ENCODE data around the gene ORM2. TPM values are rescaled to one million over a fixed set of nuclear protein-coding genes. Genes with fewer than 3 reads are reported as not detected.

The ORM2 gene
- total RNA-seq, 3 donors from 2014 or later (not counting 1 experiment from before 2014, with no cell fraction given): not detected

- intact Hi-C loops (cut with micrococcal nuclease): no loop called here
- no peak for ATAC-seq
- DNase-seq: no peak
- peaks cover 97% of the 10 kb centered on the region for H3K36me3 ChIP-seq (ENCODE audit: control insufficient read depth, insufficient read depth, low read length)
- no peaks in the 10 kb centered on the region for H3K27me3 Mint-ChIP-seq (ENCODE audit: low read depth in 2 of 2)
- no peaks in the 10 kb centered on the region for H3K9me3 ChIP-seq (ENCODE audit: control insufficient read depth, insufficient read depth, low read length)
- peak overlapping the region; percentile 59 for H3K27ac ChIP-seq (ENCODE audit: low read length)
- H3K4me3 Mint-ChIP-seq: no peak overlapping the region
- TF ChIP-seq, protein P1, sequence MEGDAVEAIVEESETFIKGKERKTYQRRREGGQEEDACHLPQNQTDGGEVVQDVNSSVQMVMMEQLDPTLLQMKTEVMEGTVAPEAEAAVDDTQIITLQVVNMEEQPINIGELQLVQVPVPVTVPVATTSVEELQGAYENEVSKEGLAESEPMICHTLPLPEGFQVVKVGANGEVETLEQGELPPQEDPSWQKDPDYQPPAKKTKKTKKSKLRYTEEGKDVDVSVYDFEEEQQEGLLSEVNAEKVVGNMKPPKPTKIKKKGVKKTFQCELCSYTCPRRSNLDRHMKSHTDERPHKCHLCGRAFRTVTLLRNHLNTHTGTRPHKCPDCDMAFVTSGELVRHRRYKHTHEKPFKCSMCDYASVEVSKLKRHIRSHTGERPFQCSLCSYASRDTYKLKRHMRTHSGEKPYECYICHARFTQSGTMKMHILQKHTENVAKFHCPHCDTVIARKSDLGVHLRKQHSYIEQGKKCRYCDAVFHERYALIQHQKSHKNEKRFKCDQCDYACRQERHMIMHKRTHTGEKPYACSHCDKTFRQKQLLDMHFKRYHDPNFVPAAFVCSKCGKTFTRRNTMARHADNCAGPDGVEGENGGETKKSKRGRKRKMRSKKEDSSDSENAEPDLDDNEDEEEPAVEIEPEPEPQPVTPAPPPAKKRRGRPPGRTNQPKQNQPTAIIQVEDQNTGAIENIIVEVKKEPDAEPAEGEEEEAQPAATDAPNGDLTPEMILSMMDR (IDR thresholded peaks at IDR 0.05): no peak
- WGBS (ENCODE audit: insufficient coverage): 84% methylated on average over 12 of the region's 12 CpGs
- H3K27ac Mint-ChIP-seq: peak overlapping the region; percentile 85 to 98
- H3K4me1 Mint-ChIP-seq: peaks cover 36 to 46% of the 10 kb centered on the region in 2 donors
- no peaks in the 10 kb centered on the region for H3K27me3 ChIP-seq (ENCODE audit: control insufficient read depth, insufficient read depth, low read length)
- H3K4me1 ChIP-seq (ENCODE audit: control insufficient read depth, insufficient read depth, low read length): peaks cover 20% of the 10 kb centered on the region
- no peak overlapping the region for H3K4me3 ChIP-seq (ENCODE audit: low read length)
- H3K36me3 Mint-ChIP-seq: peaks cover 35% of the 10 kb centered on the region
- no peaks in the 10 kb centered on the region for H3K9me3 Mint-ChIP-seq
Observed at GRCh38 chr9:114348261-114348905, 18.7 kb downstream of the ORM2 start.

GRCh38 chr9:114348906-114349482, 19.3 kb downstream of the ORM2 start:
- ATAC-seq: peak; percentile 65 to 74 (median 66)
- H3K27ac Mint-ChIP-seq: peak overlapping the region; percentile 85 to 98
- Histone ChIP-seq H3K27me3 (ENCODE audit: control insufficient read depth, insufficient read depth, low read length) (no peaks in the 10 kb centered on the region), H3K4me1 (ENCODE audit: control insufficient read depth, insufficient read depth, low read length) (peaks cover 20% of the 10 kb centered on the region), H3K27ac (ENCODE audit: low read length) (peak overlapping the region; percentile 59), H3K36me3 (ENCODE audit: control insufficient read depth, insufficient read depth, low read length) (peaks cover 95% of the 10 kb centered on the region), H3K4me3 (ENCODE audit: low read length) (no peak overlapping the region), H3K9me3 (ENCODE audit: control insufficient read depth, insufficient read depth, low read length) (no peaks in the 10 kb centered on the region)
- H3K4me1 Mint-ChIP-seq: peaks cover 32 to 42% of the 10 kb centered on the region in 2 donors
- peaks cover 29% of the 10 kb centered on the region for H3K36me3 Mint-ChIP-seq
- TF ChIP-seq, protein P1 (IDR thresholded peaks at IDR 0.05): no peak
- H3K27me3 Mint-ChIP-seq (ENCODE audit: low read depth in 2 of 2): no peaks in the 10 kb centered on the region
- peak in 1 of 2 donors; percentile 78 for DNase-seq
- H3K9me3 Mint-ChIP-seq: no peaks in the 10 kb centered on the region
- intact Hi-C loops (cut with micrococcal nuclease): no loop called here
- no peak overlapping the region for H3K4me3 Mint-ChIP-seq
- WGBS (ENCODE audit: insufficient coverage): 32% methylated on average over 9 of the region's 9 CpGs

DNA sequence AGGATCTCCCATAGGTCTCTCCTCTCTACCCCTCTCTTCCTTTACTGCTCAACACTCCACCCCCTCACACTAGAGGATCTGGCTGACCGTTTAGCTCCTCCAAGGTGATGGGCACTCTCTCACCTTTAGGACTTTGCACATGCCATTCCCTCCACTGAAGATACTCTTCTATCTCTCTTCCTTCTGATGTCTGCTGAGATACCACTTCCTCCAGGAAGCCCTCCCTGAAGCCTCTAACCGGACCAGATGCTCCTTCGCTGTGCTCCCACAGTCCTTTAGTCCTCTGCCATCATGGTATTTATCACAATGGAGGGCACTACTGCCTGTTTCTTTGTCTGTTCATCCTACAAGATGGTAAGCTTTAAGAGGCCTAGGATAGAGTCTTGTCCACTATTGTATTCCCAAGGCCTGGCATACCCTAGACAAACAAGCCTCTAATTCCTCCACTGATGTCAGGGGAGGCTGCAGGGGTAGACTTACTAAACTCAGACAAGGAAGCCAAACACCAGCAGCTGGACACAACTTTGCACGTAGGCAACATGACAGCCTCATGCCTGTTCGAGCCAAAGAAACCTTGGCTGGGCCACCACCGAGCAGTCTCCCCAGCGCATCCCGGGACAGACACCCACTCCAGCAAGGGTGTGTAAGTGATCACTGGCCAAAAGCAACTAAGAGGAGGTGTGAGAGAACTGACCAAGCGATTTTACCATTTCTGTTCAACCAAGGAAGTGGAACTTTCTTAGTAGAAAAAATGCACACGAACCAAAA, 20.2 kb downstream of the ORM2 start:
- ATAC-seq (no peak), DNase-seq (no peak)
- TF ChIP-seq, protein P1 (IDR thresholded peaks at IDR 0.05): no peak
- WGBS (ENCODE audit: insufficient coverage): 85% methylated on average over 10 of the region's 10 CpGs
- H3K27ac ChIP-seq (ENCODE audit: low read length): peak overlapping the region; percentile 59
- no peak overlapping the region for H3K4me3 Mint-ChIP-seq
- intact Hi-C loops (cut with micrococcal nuclease): no loop called here
- H3K27ac Mint-ChIP-seq: peak overlapping the region; percentile 85 to 98
- H3K27me3 Mint-ChIP-seq (ENCODE audit: low read depth in 2 of 2): no peaks in the 10 kb centered on the region
- H3K4me3 ChIP-seq (ENCODE audit: low read length): no peak overlapping the region
- peaks cover 23 to 33% of the 10 kb centered on the region in 2 donors for H3K4me1 Mint-ChIP-seq
- peaks cover 20% of the 10 kb centered on the region for H3K36me3 Mint-ChIP-seq
- H3K36me3 ChIP-seq (ENCODE audit: control insufficient read depth, insufficient read depth, low read length): peaks cover 89% of the 10 kb centered on the region
- H3K27me3 ChIP-seq (ENCODE audit: control insufficient read depth, insufficient read depth, low read length): no peaks in the 10 kb centered on the region
- H3K4me1 ChIP-seq (ENCODE audit: control insufficient read depth, insufficient read depth, low read length): peaks cover 20% of the 10 kb centered on the region
- H3K9me3 ChIP-seq (ENCODE audit: control insufficient read depth, insufficient read depth, low read length): no peaks in the 10 kb centered on the region
- no peaks in the 10 kb centered on the region for H3K9me3 Mint-ChIP-seq

All from natural killer cell (primary cell).